RWPE2 (cell line): Measurements from ENCODE around the gene PGM5.
"Not testable (repeated sequence)": the region's sequence is repeated elsewhere in the genome, so short reads cannot be mapped to it uniquely, and the experiment has no call there.

Experiments used
- ATAC-seq: fragments of 200-7000 bp; cut with Tn5 transposase; 3 replicates; pipeline ENCODE4 v1.9.1; 2021; ENCODE audit warnings: low read depth
- DNase-seq: peaks from one replicate; pipeline ENCODE4 v3.0.0-alpha.2; 2020; ENCODE audit warnings: low spot score
- H3K27ac ChIP-seq: fragments of 450-650 bp; 2 replicates; pipeline ENCODE4 v1.5.1; 2017; ENCODE audit warnings: mild to moderate bottlenecking; ENCODE audit not compliant: poor library complexity, severe bottlenecking
- H3K27me3 ChIP-seq: fragments of 250-450 bp; sonication (Bioruptor Pico); 2 replicates; pipeline ENCODE4 v1.5.1; 2021; ENCODE audit warnings: mild to moderate bottlenecking, moderate library complexity; ENCODE audit not compliant: insufficient read depth, poor library complexity, severe bottlenecking
- H3K36me3 ChIP-seq: fragments of 250-450 bp; sonication (Bioruptor Pico); 2 replicates; pipeline ENCODE4 v1.5.1; 2020; ENCODE audit warnings: low read depth, mild to moderate bottlenecking, moderate library complexity
- H3K4me1 ChIP-seq: fragments of 250-450 bp; sonication (Bioruptor Pico); 2 replicates; pipeline ENCODE4 v1.5.1; 2021; ENCODE audit warnings: mild to moderate bottlenecking, moderate library complexity; ENCODE audit not compliant: insufficient read depth, poor library complexity, severe bottlenecking
- H3K4me3 ChIP-seq: fragments of 250-450 bp; sonication (Bioruptor Pico); 2 replicates; pipeline ENCODE4 v1.5.1; 2021; ENCODE audit warnings: mild to moderate bottlenecking, moderate library complexity; ENCODE audit not compliant: severe bottlenecking
- H3K9me3 ChIP-seq: fragments of 250-450 bp; sonication (Bioruptor Pico); 2 replicates; pipeline ENCODE4 v1.5.1; 2021; ENCODE audit warnings: mild to moderate bottlenecking, moderate library complexity; ENCODE audit not compliant: severe bottlenecking
- CTCF ChIP-seq: fragments of 450-650 bp; IDR thresholded peaks from one replicate; pipeline ENCODE4 v1.5.1; 2017; ENCODE audit warnings: mild to moderate bottlenecking, moderate library complexity; ENCODE audit not compliant: poor library complexity, severe bottlenecking

Gene PGM5

GRCh38 chr9:68415065-68415464 is 58.7 kb downstream of the PGM5 start:
- DNase-seq, H3K27ac ChIP-seq, H3K36me3 ChIP-seq, H3K4me1 ChIP-seq, H3K9me3 ChIP-seq, H3K27me3 ChIP-seq, H3K4me3 ChIP-seq, ATAC-seq: not testable (repeated sequence)

GRCh38 chr9:68416936-68417564 is 60.6 kb downstream of the PGM5 start:
- no peak overlapping the region for H3K4me3 ChIP-seq
- H3K4me1 ChIP-seq, result no peaks in the 10 kb centered on the region
- ATAC-seq, result no peak
- H3K27me3 ChIP-seq, result no peaks in the 10 kb centered on the region
- H3K36me3 ChIP-seq, result no peaks in the 10 kb centered on the region
- TF ChIP-seq CTCF, result no peak
- no peaks in the 10 kb centered on the region for H3K9me3 ChIP-seq
- DNase-seq, result no peak
- H3K27ac ChIP-seq, result no peak overlapping the region

GRCh38 chr9:68417762-68418161 is 61.4 kb downstream of the PGM5 start:
- DNase-seq (no peak), ATAC-seq (no peak)
- H3K27ac ChIP-seq, result no peak overlapping the region
- no peaks in the 10 kb centered on the region for H3K9me3 ChIP-seq
- no peak for TF ChIP-seq CTCF
- H3K36me3 ChIP-seq, result no peaks in the 10 kb centered on the region
- no peaks in the 10 kb centered on the region for H3K27me3 ChIP-seq
- H3K4me1 ChIP-seq, result no peaks in the 10 kb centered on the region
- H3K4me3 ChIP-seq, result no peak overlapping the region

GRCh38 chr9:68418259-68418845 is 61.9 kb downstream of the PGM5 start:
- Histone ChIP-seq H3K27me3 (no peaks in the 10 kb centered on the region), H3K9me3 (no peaks in the 10 kb centered on the region), H3K27ac (no peak overlapping the region), H3K4me1 (no peaks in the 10 kb centered on the region), H3K36me3 (no peaks in the 10 kb centered on the region), H3K4me3 (no peak overlapping the region)
- DNase-seq (no peak), ATAC-seq (no peak)
- TF ChIP-seq CTCF, result no peak

- H3K9me3 ChIP-seq, result no peaks in the 10 kb centered on the region
- no peak for DNase-seq
These were observed 63.5 kb downstream of the PGM5 start for GRCh38 chr9:68419901-68420300.

More at GRCh38 chr9:68419901-68420300, 63.5 kb downstream of the PGM5 start:
- H3K27me3 ChIP-seq, result no peaks in the 10 kb centered on the region
- no peak overlapping the region for H3K27ac ChIP-seq
- no peak for TF ChIP-seq CTCF
- no peaks in the 10 kb centered on the region for H3K36me3 ChIP-seq
- no peaks in the 10 kb centered on the region for H3K4me1 ChIP-seq
- no peak for ATAC-seq
- no peak overlapping the region for H3K4me3 ChIP-seq
